Measurements from ENCODE around the gene PID1. TPM values are rescaled to one million over a fixed set of nuclear protein-coding genes. Genes with fewer than 3 reads are reported as not detected.
"Not testable (repeated sequence)": the region's sequence is repeated elsewhere in the genome, so short reads cannot be mapped to it uniquely, and the experiment has no call there.

Gene PID1
- total and polyA plus RNA-seq, 8 donors, result 2.9 to 13.5 (median 4.7) TPM

- ATAC-seq (peak; percentile 53 to 74 (median 58)), FAIRE-seq (peak; percentile 20), DNase-seq (no peak)
- Histone ChIP-seq H3K4me3 (no peak overlapping the region), H3K36me3 (no peaks in the 10 kb centered on the region), H3K4me1 (peaks cover 3 to 26% (median 5%) of the 10 kb centered on the region in 3 donors), H3K9me3 (peaks cover 0 to 2% (median 0%) of the 10 kb centered on the region in 4 donors), H3K27me3 (no peaks in the 10 kb centered on the region), H3K27ac (no peak overlapping the region)
- intact Hi-C loops (cut with DNase I), result no loop called here
- TF ChIP-seq CTCF (IDR thresholded peaks at IDR 0.05), result no peak
- 12 to 16% methylated on average over 1 of the region's 1 CpG for WGBS, 2 donors
Observed at GRCh38 chr2:229195346-229195947, 75.6 kb downstream of the PID1 start.

GRCh38 chr2:229193281-229193680 is 77.8 kb downstream of the PID1 start:
- DNase-seq, result no peak
- ATAC-seq, result no peak
- H3K36me3 ChIP-seq, result no peaks in the 10 kb centered on the region
- H3K9me3 ChIP-seq, result peaks cover 0 to 2% (median 0%) of the 10 kb centered on the region in 4 donors
- no peaks in the 10 kb centered on the region for H3K27me3 ChIP-seq
- no peak overlapping the region for H3K27ac ChIP-seq
- TF ChIP-seq CTCF (IDR thresholded peaks at IDR 0.05), result no peak
- peaks cover 3 to 26% (median 5%) of the 10 kb centered on the region in 3 donors for H3K4me1 ChIP-seq
- intact Hi-C loops (cut with DNase I), result no loop called here
- no peak overlapping the region for H3K4me3 ChIP-seq
- 80 to 89% methylated on average over 3 of the region's 3 CpGs for WGBS, 2 donors
- no peak for FAIRE-seq

GRCh38 chr2:229191413-229191812 is 79.7 kb downstream of the PID1 start:
- ATAC-seq (no peak), FAIRE-seq (no peak), DNase-seq (no peak)
- intact Hi-C loops (cut with DNase I), result no loop called here
- Histone ChIP-seq H3K27ac (no peak overlapping the region), H3K9me3 (no peaks in the 10 kb centered on the region), H3K4me3 (no peak overlapping the region), H3K4me1 (peaks cover 3 to 17% (median 5%) of the 10 kb centered on the region in 3 donors), H3K27me3 (no peaks in the 10 kb centered on the region), H3K36me3 (no peaks in the 10 kb centered on the region)
- no peak for TF ChIP-seq CTCF (IDR thresholded peaks at IDR 0.05)
- WGBS, 2 donors, result 92% methylated on average over 1 of the region's 1 CpG

GRCh38 chr2:229187123-229187522 is 84.0 kb downstream of the PID1 start:
- H3K36me3 ChIP-seq; ATAC-seq; H3K9me3 ChIP-seq; H3K4me1 ChIP-seq; DNase-seq; intact Hi-C loops (cut with DNase I); FAIRE-seq; H3K27me3 ChIP-seq; H3K4me3 ChIP-seq; H3K27ac ChIP-seq: not testable (repeated sequence)
- WGBS, 2 donors, result 61 to 71% methylated on average over 4 of the region's 4 CpGs

- H3K27ac ChIP-seq, result no peak overlapping the region
- no peak overlapping the region for H3K4me3 ChIP-seq
- FAIRE-seq, result no peak
- peaks cover 0 to 8% (median 4%) of the 10 kb centered on the region in 3 donors for H3K4me1 ChIP-seq
- no peak for TF ChIP-seq CTCF (IDR thresholded peaks at IDR 0.05)
- ATAC-seq, result no peak
- intact Hi-C loops (cut with DNase I), result no loop called here
- H3K27me3 ChIP-seq, result no peaks in the 10 kb centered on the region
- no peaks in the 10 kb centered on the region for H3K9me3 ChIP-seq
- DNase-seq, result no peak
- H3K36me3 ChIP-seq, result no peaks in the 10 kb centered on the region
Observed at GRCh38 chr2:229181641-229182040, 89.4 kb downstream of the PID1 start.

All from pancreas (tissue), 10 donors.